T follicular helper cell (primary cell): Measurements from ENCODE around the gene PRKG1.

Experiments
- DNase-seq: peaks from one replicate; pipeline ENCODE4 v3.0.0-alpha.2; 2020; ENCODE audit warnings: low read depth

Gene PRKG1

DNA sequence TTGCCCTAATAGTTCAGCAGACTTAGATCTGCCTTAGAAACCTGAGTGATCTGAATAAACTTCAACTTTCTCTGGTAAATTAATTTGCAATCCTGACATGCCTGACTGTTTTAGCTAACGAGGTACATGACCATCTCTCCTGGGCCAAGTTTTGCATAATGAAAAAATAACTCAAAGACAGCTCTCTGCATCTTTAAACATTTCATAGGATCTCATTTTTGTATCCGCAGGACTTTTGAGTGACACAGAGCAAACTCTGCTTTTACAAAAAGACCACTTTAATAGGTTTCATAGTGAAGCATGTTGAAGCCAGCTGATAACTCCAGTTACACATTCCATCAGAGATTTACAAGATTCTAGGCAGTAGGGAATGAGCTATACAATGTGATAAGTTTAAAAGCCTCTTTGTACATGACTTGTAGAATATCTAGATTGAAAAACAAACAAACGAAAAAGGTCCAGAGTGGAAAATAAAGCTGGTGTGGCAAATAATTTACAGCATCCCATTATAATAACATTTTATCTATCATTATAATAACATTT is 2.1 kb downstream of the PRKG1 start:
- DNase-seq: no peak

DNA sequence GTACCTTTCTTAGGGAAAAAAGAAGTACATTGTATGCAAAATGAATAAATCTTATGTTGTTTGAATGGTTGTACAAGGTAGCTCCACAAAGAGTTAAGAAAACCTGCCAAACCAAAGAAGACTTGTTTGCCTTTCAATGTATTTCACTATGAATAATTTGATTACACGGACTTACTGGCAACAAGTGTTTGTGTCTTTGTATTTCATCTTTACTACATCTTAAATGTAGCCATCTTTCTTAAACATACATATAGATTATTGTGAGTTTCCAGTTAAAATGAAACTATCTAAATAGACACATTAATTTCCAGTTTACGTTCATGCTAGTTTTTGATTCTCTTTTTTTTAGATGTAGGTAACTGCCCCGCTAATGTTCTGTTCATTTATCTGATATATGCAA is 2.8 kb downstream of the PRKG1 start:
- no peak for DNase-seq

GRCh38 chr10:51077507-51077906 is 3.2 kb downstream of the PRKG1 start:
- DNase-seq: no peak

DNA sequence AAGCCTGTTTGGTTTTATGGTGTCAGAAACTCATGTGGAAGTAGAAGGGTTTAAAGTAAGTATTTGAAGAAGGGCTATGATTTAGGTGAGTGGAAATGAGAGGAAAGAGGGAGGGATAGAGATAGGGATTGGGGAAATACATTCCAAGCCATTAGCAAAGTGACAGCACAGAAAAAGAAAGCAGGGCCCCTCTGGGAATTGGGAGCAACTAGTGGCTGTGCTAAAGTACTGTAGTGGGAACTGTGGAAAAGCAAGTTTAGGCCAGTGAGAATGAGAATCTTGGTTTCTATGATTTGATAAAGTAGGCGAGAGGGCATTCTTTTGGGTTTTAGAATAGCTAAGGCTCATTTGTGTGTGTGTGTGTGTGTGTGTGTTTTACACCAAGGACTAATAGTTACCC is 5.0 kb downstream of the PRKG1 start:
- DNase-seq: no peak

- no peak for DNase-seq
Measured at GRCh38 chr10:51079766-51080165, 5.5 kb downstream of the PRKG1 start.

DNA sequence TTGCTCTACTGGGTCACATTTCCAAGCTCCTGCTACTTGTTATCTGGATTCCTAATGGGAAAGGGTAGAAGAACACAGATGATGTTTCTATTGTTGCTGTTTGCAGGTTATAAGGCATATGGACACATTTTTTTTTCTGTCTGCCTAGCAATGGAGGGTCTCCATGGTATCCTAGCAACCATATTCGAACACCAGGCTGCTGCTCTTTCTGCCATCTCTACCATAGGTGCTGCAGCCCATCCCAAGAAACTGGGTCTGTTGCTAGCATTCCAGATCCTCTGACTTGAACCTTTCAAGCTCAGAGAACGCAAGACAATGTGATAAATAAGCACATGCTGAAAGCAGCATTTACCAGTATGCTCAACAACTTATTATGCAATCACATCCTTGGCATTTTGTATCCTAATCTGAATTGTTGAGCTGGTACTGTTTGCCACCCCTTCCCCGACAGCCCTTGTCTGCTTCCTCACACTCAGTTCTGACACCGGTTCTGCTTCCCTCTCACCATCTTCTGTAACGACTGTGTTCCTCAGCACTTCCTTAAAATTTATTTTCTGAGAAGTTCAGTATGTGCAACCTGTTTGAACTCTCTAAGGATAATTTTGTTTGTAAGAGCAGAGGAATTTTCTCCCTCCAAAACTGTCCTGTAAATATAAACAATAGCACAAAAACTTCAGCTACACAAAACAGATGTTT is 6.2 kb downstream of the PRKG1 start:
- no peak for DNase-seq

GRCh38 chr10:51082857-51083256 is 8.6 kb downstream of the PRKG1 start:
- DNase-seq: no peak

- DNase-seq: no peak
Measured at GRCh38 chr10:51083356-51083853, 9.1 kb downstream of the PRKG1 start.

DNA sequence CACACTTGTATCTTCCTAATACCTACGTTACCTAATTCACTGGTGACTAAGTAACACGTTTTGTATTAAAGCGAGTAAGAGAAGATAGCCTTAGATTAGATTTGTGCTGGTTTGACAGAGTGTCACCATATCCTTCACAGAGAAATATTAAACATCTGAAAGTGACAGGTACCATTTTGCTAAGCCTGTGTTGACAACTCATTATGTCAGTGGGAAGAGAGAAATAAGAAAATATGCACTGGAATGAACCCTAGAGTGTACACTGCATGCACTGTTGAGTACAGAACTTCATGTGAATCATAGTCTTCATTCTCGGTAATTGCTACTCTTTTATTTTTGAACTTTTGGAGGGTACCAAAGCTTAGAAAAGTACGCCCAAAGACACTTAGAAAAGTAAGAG is 10.9 kb downstream of the PRKG1 start:
- no peak for DNase-seq

GRCh38 chr10:51086710-51087109 is 12.4 kb downstream of the PRKG1 start:
- no peak for DNase-seq

GRCh38 chr10:51087114-51087513 is 12.8 kb downstream of the PRKG1 start:
- DNase-seq: no peak

GRCh38 chr10:51090190-51090589 is 15.9 kb downstream of the PRKG1 start:
- DNase-seq: no peak

DNA sequence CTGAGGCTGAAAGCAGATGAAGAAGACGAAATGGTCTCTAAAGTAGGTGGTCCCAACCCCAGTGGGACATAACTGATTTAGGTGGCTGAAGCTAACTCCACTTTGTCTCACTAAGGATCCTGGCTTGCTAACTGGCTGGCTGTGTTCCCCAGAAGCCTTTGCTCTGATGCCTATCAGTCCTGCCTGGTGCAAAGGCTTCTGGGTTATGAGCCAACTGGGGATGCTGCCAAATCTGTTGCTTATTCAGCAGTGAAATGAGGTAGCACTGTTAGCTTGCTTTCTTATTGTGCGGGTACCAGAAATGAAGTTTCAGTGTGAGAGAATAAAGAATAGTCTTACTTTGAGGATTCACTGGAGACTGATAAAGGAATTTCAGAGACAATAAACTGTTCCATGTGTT is 18.1 kb downstream of the PRKG1 start:
- DNase-seq: no peak

DNA sequence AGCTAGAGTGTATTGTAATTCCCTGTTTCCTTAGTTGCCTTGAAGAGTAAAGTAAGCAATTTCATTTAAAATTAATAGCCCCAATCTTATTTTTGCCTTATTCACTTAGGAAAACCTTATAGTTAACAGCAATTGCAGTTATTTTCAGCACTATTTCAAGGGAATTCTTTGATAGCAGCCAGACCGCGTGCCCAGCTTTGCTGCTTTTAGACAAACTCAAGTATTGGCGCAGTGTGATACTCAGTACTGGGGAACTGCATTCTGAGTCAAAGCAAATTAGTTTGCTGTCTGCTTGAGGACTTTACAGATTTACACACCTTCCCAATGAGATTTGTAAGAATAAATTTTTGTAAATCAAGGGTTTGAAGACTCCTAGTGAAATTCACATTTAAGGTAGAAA is 21.2 kb downstream of the PRKG1 start:
- no peak for DNase-seq

DNA sequence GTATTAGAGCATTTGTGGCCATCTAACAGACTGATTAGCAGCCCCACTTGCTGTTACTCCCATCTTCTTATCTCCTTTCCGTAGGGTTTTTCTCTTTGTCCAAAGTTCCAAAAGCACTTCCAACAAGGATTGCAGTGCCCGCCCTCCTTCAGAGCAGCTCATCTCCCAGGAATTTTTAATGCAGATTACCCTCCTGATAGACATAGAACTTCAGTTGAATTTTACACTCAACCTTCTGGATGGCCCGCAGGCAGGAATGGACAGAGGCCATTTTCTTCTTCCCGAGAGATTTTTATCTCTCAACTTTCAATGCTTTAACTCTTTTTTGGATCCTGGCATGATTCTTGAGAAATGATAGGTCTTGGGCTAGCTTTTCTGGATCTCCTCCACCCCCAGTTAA is 23.3 kb downstream of the PRKG1 start:
- DNase-seq: no peak

DNA sequence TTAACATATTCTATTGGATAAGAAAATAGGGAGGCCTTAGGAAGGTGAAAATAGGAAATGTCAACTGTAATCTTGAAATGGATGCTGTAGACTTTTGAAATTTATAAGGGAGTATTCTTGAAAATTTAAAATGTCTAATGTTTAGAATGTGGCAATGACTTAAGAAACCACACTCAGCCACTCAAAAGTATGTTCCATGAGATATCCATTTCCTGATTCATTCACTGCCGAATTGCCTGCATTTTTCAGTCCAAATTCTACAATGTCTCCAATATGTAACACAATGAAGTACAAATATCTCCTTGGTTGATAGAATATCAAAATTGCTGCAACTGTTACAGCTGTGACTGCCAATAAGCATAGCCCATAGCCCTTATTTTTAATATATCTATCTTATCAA is 25.9 kb downstream of the PRKG1 start:
- DNase-seq: no peak

DNA sequence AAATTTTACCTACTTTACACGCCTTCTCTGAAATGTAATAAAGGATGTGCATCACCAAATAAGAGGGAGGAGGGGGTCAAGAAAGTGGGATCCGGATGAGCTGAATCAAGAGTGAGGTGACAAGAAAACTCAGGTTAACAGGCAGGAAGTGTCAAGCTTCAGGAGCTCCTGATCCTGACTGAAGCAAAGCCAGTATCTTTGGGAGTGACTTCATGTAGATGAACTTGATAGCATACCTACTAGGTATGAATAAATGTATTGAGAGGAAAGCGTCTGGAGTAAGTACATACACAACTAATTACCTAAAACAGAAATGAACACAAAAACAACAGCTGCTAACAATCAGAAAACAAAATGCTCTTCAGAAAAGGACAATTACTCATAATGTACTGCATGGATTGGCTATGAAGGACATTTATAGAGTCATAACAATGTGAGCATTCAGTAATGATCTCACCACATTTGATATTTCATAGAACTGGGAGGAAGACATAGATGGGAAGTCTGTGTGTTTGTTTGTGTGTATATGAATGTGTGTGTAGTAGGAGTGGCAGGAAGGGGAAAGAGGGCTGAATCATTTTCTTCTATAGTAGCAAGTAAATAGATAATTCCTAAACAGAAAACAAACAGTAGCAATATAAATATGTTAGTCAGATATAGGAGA is 29.4 kb downstream of the PRKG1 start:
- DNase-seq: no peak

DNA sequence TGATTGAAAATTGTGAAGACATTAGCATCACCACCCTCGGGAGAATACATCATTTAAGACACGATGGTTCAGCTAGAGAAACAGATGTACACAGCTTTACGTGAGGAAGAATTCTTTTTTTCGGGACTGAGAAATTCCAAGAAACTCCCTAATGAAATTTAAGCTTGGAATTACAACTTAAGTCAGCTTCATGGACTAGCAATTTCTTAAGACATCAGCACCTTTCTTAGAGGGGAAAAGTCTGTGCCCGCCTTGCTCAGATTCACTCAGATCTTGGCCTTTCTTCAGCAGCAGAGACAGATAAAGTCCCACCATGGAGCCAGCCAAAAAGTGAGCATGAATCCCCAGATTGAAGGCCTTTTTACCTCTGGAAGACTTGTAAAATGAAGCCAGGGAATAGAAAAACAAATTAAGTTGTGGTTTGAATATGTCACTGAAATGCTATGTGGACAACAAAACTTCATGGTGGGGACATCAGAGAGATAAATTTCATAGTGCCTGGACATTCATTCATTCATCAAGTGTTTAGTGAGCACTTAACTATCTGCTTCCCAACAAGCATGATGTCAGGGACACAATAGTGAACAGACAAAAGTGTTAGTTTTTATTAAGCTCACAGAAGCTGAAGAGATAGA is 32.1 kb downstream of the PRKG1 start:
- no peak for DNase-seq

- no peak for DNase-seq
Measured at GRCh38 chr10:51108406-51108805, 34.1 kb downstream of the PRKG1 start.

GRCh38 chr10:51109801-51110533 is 35.7 kb downstream of the PRKG1 start:
- no peak for DNase-seq

DNA sequence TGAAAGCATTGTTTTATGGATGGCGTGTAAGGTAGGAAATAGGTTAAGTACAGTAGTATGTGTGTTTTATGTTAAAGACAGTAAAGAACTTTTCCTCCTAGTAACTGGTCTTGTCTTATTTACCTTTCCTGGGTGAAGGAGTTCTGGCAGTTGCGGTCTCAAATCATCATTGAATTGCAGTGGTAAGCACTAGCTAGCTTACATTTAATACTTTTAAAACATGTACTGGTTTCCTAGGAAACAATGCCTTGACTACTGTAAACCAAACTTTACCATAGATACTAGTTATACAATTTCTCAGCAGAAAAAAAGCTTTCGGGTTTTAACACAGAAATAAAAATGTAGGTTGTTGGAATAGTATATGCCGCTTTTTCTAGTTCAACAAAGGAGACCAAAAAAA is 37.7 kb downstream of the PRKG1 start:
- no peak for DNase-seq

DNA sequence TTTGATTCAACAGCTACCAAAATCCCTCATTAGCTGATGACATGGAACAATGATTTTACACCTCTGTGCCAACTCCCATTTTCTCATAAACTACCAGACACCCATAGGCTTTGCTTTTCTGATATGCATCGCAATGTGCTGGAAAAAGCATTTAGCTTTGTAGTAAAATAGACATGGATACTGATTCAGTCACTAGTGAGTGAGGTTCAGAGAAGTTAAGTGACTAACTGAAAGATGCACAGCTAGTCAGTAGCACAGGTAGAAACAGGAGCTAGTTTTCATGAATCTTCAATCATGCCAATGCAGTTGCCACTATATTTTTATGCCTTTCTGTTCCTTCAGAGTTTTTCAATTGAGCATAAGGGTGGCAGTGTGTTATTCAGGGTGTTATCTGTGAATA is 38.7 kb downstream of the PRKG1 start:
- DNase-seq: no peak
